IMR-90 (cell line): ENCODE results near the gene TBC1D24. TPM values are rescaled to one million over a fixed set of nuclear protein-coding genes. Genes with fewer than 3 reads are reported as not detected.

ENCODE experiments used
- ATAC-seq: fragments of 200-7000 bp; cut with Tn5 transposase; 2 replicates; pipeline ENCODE4 v1.9.1; 2020; ENCODE audit warnings: low read depth, mild to moderate bottlenecking, moderate library complexity
- BruUV-seq: library from RNA; stranded (reverse); fragments of 400-500 nt; replicated peaks from 2 replicates; lab custom pipeline; 2021; lab: Mats Ljungman, UMichigan
- CTCF ChIA-PET: fragments of 300-600 bp; formaldehyde crosslinking; extraction: SDS; loops from one replicate; lab custom pipeline; 2021; ENCODE audit warnings: antibody characterized with exemption; lab: Yijun Ruan, JAX
- POLR2A ChIA-PET: fragments of 300-600 bp; sonication (Branson Sonifier 250); formaldehyde crosslinking; loops from one replicate; lab custom pipeline; 2022; ENCODE audit warnings: antibody characterized with exemption; ENCODE audit not compliant: unreplicated experiment; lab: Charles Lee
- DNase-seq: peaks from one replicate; pipeline ENCODE4 v3.0.0; 2013
- H2AFZ ChIP-seq: replicated peaks from 2 replicates; pipeline ENCODE3; 2013; ENCODE audit warnings: low read length, mild to moderate bottlenecking; ENCODE audit not compliant: poor library complexity
- H2AK5ac ChIP-seq: 2 replicates; pipeline ENCODE4 v1.6.1; 2013; ENCODE audit warnings: low read depth, low read length, inconsistent platforms
- H2AK9ac ChIP-seq: replicated peaks from 2 replicates; pipeline ENCODE3; 2013; ENCODE audit warnings: mild to moderate bottlenecking, low read depth, low read length, moderate library complexity; ENCODE audit not compliant: poor library complexity
- H2BK120ac ChIP-seq: 2 replicates; pipeline ENCODE4 v1.6.1; 2013; ENCODE audit warnings: low read depth, low read length, inconsistent platforms
- H2BK15ac ChIP-seq: 3 replicates; pipeline ENCODE4 v1.6.1; 2013; ENCODE audit warnings: low read depth, low read length, inconsistent platforms
- H2BK20ac ChIP-seq: 2 replicates; pipeline ENCODE4 v1.6.1; 2013; ENCODE audit warnings: low read depth, mild to moderate bottlenecking, inconsistent platforms, low read length, moderate library complexity
- H2BK5ac ChIP-seq: 2 replicates; pipeline ENCODE4 v1.6.1; 2013; ENCODE audit warnings: mild to moderate bottlenecking, low read depth, low read length, inconsistent platforms; ENCODE audit not compliant: poor library complexity, severe bottlenecking
- H3K14ac ChIP-seq: replicated peaks from 2 replicates; pipeline ENCODE4 v1.6.1; 2013; ENCODE audit warnings: low read depth, low read length, inconsistent platforms
- H3K18ac ChIP-seq: 2 replicates; pipeline ENCODE4 v1.6.1; 2013; ENCODE audit warnings: low read depth, low read length, control low read depth
- H3K23ac ChIP-seq: 2 replicates; pipeline ENCODE4 v1.6.1; 2013; ENCODE audit warnings: low read depth, low read length, inconsistent platforms
- H3K27ac ChIP-seq: 2 replicates; pipeline ENCODE4 v1.5.1; 2013; ENCODE audit warnings: mild to moderate bottlenecking, control low read depth, low read length; ENCODE audit not compliant: insufficient read depth
- H3K27me3 ChIP-seq: 2 replicates; pipeline ENCODE4 v1.6.1; 2013; ENCODE audit warnings: low read length; ENCODE audit not compliant: control insufficient read depth, insufficient read depth
- H3K36me3 ChIP-seq: 2 replicates; pipeline ENCODE4 v1.6.1; 2013; ENCODE audit warnings: low read length, mixed read lengths; ENCODE audit not compliant: control insufficient read depth, insufficient read depth
- H3K4ac ChIP-seq: 2 replicates; pipeline ENCODE4 v1.6.1; 2013; ENCODE audit warnings: low read depth, low read length, inconsistent platforms
- H3K4me1 ChIP-seq: 2 replicates; pipeline ENCODE4 v1.6.1; 2013; ENCODE audit warnings: low read length, mixed read lengths; ENCODE audit not compliant: control insufficient read depth, insufficient read depth
- H3K4me2 ChIP-seq: 2 replicates; pipeline ENCODE4 v1.6.1; 2013; ENCODE audit warnings: low read depth, mild to moderate bottlenecking, control low read depth, low read length, moderate library complexity
- H3K4me3 ChIP-seq: 2 replicates; pipeline ENCODE4 v1.5.1; 2013; ENCODE audit warnings: low read depth, mild to moderate bottlenecking, control low read depth, low read length, moderate library complexity; ENCODE audit not compliant: insufficient read depth
- H3K56ac ChIP-seq: 2 replicates; pipeline ENCODE4 v1.6.1; 2013; ENCODE audit warnings: low read length, inconsistent platforms; ENCODE audit not compliant: insufficient read depth; ENCODE audit errors: extremely low read depth
- H3K79me1 ChIP-seq, 2 experiments: 2 replicates each; pipeline ENCODE4 v1.6.1; 2013; ENCODE audit warnings: low read length in 2 of 2, inconsistent platforms in 1 of 2, low read depth in 1 of 2
- H3K9ac ChIP-seq: 2 replicates; pipeline ENCODE4 v1.6.1; 2013; ENCODE audit warnings: low read depth, low read length, control low read depth
- H3K9me1 ChIP-seq: 2 replicates; pipeline ENCODE4 v1.6.1; 2013; ENCODE audit warnings: low read length, inconsistent platforms; ENCODE audit not compliant: insufficient read depth
- H3K9me3 ChIP-seq: 2 replicates; pipeline ENCODE4 v1.6.1; 2013; ENCODE audit warnings: low read length; ENCODE audit not compliant: control insufficient read depth, insufficient read depth
- H4K20me1 ChIP-seq: 2 replicates; pipeline ENCODE4 v1.6.1; 2013; ENCODE audit warnings: low read length, inconsistent platforms; ENCODE audit not compliant: insufficient read depth
- H4K5ac ChIP-seq: 2 replicates; pipeline ENCODE4 v1.6.1; 2013; ENCODE audit warnings: mild to moderate bottlenecking, low read depth, low read length, control low read depth
- H4K8ac ChIP-seq, 2 experiments: 2 replicates each; pipeline ENCODE4 v1.6.1; 2013; ENCODE audit warnings: low read depth in 2 of 2, low read length in 2 of 2, control low read depth in 1 of 2, inconsistent platforms in 1 of 2
- H4K91ac ChIP-seq: 2 replicates; pipeline ENCODE4 v1.6.1; 2013; ENCODE audit warnings: low read depth, low read length, inconsistent platforms; ENCODE audit not compliant: insufficient read depth
- BHLHE40 ChIP-seq: fragments of 150-350 bp; IDR thresholded peaks from 2 replicates; pipeline ENCODE4 v1.6.1; 2016; ENCODE audit warnings: mild to moderate bottlenecking, low read depth, low read length
- CEBPB ChIP-seq: IDR thresholded peaks from 2 replicates; pipeline ENCODE4 v1.6.1; 2012; ENCODE audit warnings: low read depth, low read length, improper control_type of control experiment
- CHD1 ChIP-seq: IDR thresholded peaks from 2 replicates; pipeline ENCODE4 v1.6.1; 2012; ENCODE audit warnings: low read depth, low read length, improper control_type of control experiment
- FOS ChIP-seq: fragments of 150-350 bp; IDR thresholded peaks from 2 replicates; pipeline ENCODE4 v1.6.1; 2016; ENCODE audit warnings: low read depth, low read length
- MAFK ChIP-seq: IDR thresholded peaks from 2 replicates; pipeline ENCODE4 v1.6.1; 2012; ENCODE audit warnings: low read depth, low read length, improper control_type of control experiment
- MAZ ChIP-seq: IDR thresholded peaks from 2 replicates; pipeline ENCODE4 v1.6.1; 2012; ENCODE audit warnings: low read depth, mild to moderate bottlenecking, low read length, improper control_type of control experiment, moderate library complexity, borderline replicate concordance
- MXI1 ChIP-seq: IDR thresholded peaks from 2 replicates; pipeline ENCODE4 v1.6.1; 2012; ENCODE audit warnings: low read depth, mild to moderate bottlenecking, low read length, moderate library complexity, borderline replicate concordance
- NFE2L2 ChIP-seq: fragments of 150-350 bp; IDR thresholded peaks from 2 replicates; pipeline ENCODE4 v1.6.1; 2016; ENCODE audit warnings: low read depth, mild to moderate bottlenecking, low read length
- POLR2A ChIP-seq: IDR thresholded peaks from 2 replicates; pipeline ENCODE4 v1.6.1; 2012; ENCODE audit warnings: mild to moderate bottlenecking, low read depth, low read length
- RAD21 ChIP-seq: IDR thresholded peaks from 2 replicates; pipeline ENCODE4 v1.6.1; 2012; ENCODE audit warnings: low read length, improper control_type of control experiment
- RCOR1 ChIP-seq: IDR thresholded peaks from 2 replicates; pipeline ENCODE4 v1.6.1; 2012; ENCODE audit warnings: mild to moderate bottlenecking, low read length, improper control_type of control experiment; ENCODE audit not compliant: insufficient replicate concordance
- RFX5 ChIP-seq: IDR thresholded peaks from 2 replicates; pipeline ENCODE4 v1.8.0; 2012; ENCODE audit warnings: low read depth, mild to moderate bottlenecking, low read length, moderate library complexity
- SMC3 ChIP-seq: fragments of 150-350 bp; IDR thresholded peaks from 2 replicates; pipeline ENCODE4 v1.6.1; 2016; ENCODE audit warnings: low read depth, mild to moderate bottlenecking, antibody characterized with exemption, low read length, moderate library complexity
- WGBS, 2 experiments: methylation state at CpG; one replicate each; pipeline versions ENCODE4 v1.1.5 to v1.1.7; 2013; ENCODE audit warnings: missing lambda C conversion rate in 2 of 2; ENCODE audit not compliant: insufficient read length in 1 of 2; ENCODE audit errors: extremely low coverage in 2 of 2; 5-methylcytosine and 5-hydroxymethylcytosine counted together
- dilution Hi-C: fragments of 300-500 bp; cut with HindIII; formaldehyde crosslinking; loops from one replicate; pipeline ENCODE4 v1.14.3; 2018; ENCODE audit warnings: low sequenced_read_pairs; ENCODE audit not compliant: unreplicated experiment
- in situ Hi-C: fragments of 300-500 bp; cut with MboI; formaldehyde crosslinking; loops from 3 replicates; pipeline ENCODE4 v1.14.3; 2019; ENCODE audit warnings: low sequenced_read_pairs, inconsistent platforms, mixed read lengths
- intact Hi-C: fragments of 100-400 bp; cut with micrococcal nuclease; formaldehyde crosslinking; loops from 2 replicates; pipeline ENCODE4 v1.10.0; 2022
- polyA plus RNA-seq, 3 experiments: library from polyadenylated mRNA; depleted of rRNA; stranded (reverse); fragments of >200 nt; gene quantifications; 2 replicates each; pipeline ENCODE4 v1.2.3, GENCODE V29; 2012; ENCODE audit warnings: low replicate concordance in 1 of 3
- total RNA-seq: library from RNA; depleted of rRNA; stranded (reverse); fragments of >200 nt; gene quantifications from 2 replicates; pipeline ENCODE4 v1.2.3, GENCODE V29; 2012
- TF ChIP-seq, protein P1 (sequence below): conservative IDR thresholded peaks from 2 replicates; pipeline ENCODE4 v1.5.1; 2012; ENCODE audit warnings: mild to moderate bottlenecking, low read depth, low read length, improper control_type of control experiment
- TF ChIP-seq, protein P2 (sequence below): fragments of 150-350 bp; IDR thresholded peaks from 2 replicates; pipeline ENCODE4 v1.6.1; 2016; ENCODE audit warnings: low read depth, mild to moderate bottlenecking, low read length, moderate library complexity, borderline replicate concordance
- TF ChIP-seq, protein P3 (sequence below): fragments of 150-350 bp; IDR thresholded peaks from 2 replicates; pipeline ENCODE4 v1.6.1; 2017; ENCODE audit warnings: mild to moderate bottlenecking, antibody characterized with exemption, low read length, low read depth

TBC1D24 gene
- total and polyA plus RNA-seq, 2 of the 4 experiments (the other 2 are of a cell fraction) = 7.5 to 13.4 TPM

DNA sequence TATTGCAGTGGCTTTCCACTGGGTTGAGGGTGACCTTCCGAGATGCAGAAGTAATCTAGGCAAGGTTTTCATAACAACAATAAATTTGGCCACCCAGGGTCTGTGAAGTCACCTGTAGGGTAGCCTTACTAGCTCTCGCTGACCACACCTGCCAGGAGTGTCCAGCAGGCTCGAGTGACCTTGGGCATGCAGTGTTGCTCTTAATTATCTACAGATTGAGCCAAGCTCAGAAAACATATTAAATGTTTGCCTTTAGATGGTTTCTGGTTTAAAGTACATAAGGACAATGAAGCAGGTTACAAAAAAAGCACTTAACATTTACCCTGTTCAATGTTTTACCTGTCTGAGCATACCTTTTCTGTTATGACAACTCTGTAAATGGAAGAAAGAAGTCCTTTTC, 1.8 kb downstream of the TBC1D24 start:
- H3K23ac ChIP-seq = no peak overlapping the region
- H2AFZ ChIP-seq = no peak overlapping the region
- intact Hi-C loops = no loop called here
- no peak overlapping the region for H4K5ac ChIP-seq
- H3K4me2 ChIP-seq = no peak overlapping the region
- no peak overlapping the region for H3K9ac ChIP-seq
- peaks cover 11 to 64% of the 10 kb centered on the region in 2 experiments; a peak in 3 of 4 replicates for H3K79me1 ChIP-seq
- no peak overlapping the region for H3K27ac ChIP-seq
- no peaks in the 10 kb centered on the region for H3K27me3 ChIP-seq
- in situ Hi-C loops = no loop called here
- H2BK20ac ChIP-seq = no peak overlapping the region
- 100% methylated on average over 1 of the region's 3 CpGs; no CpG with 5 or more reads in 1 of the 2 experiments for WGBS, 2 experiments
- H2AK5ac ChIP-seq = no peak overlapping the region
- H3K14ac ChIP-seq = no peak overlapping the region
- no peaks in the 10 kb centered on the region for H3K36me3 ChIP-seq
- H3K4me3 ChIP-seq = no peak overlapping the region
- H3K4me1 ChIP-seq = peaks cover 8% of the 10 kb centered on the region
- ChIA-PET CTCF (no interaction called here), POLR2A (no interaction called here)
- H4K91ac ChIP-seq = no peak overlapping the region
- no peak overlapping the region for H4K8ac ChIP-seq
- no peaks in the 10 kb centered on the region; the same call in 1 of the 2 replicates for H3K9me1 ChIP-seq
- DNase-seq (no peak), ATAC-seq (no peak)
- H4K20me1 ChIP-seq = peaks cover 28% of the 10 kb centered on the region
- H3K4ac ChIP-seq = no peak overlapping the region
- H2BK5ac ChIP-seq = no peak overlapping the region
- H2AK9ac ChIP-seq = no peak overlapping the region
- H2BK120ac ChIP-seq = no peak overlapping the region
- dilution Hi-C loops = no loop called here
- no peaks in the 10 kb centered on the region for H3K9me3 ChIP-seq
- TF ChIP-seq RFX5 (no peak), RAD21 (no peak), SMC3 (no peak), MAZ (no peak), CEBPB (no peak), NFE2L2 (no peak), POLR2A (no peak), CHD1 (no peak), BHLHE40 (no peak), FOS (no peak), RCOR1 (no peak), MAFK (no peak), MXI1 (no peak)
- TF ChIP-seq, protein P1, sequence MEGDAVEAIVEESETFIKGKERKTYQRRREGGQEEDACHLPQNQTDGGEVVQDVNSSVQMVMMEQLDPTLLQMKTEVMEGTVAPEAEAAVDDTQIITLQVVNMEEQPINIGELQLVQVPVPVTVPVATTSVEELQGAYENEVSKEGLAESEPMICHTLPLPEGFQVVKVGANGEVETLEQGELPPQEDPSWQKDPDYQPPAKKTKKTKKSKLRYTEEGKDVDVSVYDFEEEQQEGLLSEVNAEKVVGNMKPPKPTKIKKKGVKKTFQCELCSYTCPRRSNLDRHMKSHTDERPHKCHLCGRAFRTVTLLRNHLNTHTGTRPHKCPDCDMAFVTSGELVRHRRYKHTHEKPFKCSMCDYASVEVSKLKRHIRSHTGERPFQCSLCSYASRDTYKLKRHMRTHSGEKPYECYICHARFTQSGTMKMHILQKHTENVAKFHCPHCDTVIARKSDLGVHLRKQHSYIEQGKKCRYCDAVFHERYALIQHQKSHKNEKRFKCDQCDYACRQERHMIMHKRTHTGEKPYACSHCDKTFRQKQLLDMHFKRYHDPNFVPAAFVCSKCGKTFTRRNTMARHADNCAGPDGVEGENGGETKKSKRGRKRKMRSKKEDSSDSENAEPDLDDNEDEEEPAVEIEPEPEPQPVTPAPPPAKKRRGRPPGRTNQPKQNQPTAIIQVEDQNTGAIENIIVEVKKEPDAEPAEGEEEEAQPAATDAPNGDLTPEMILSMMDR = no peak
- TF ChIP-seq, protein P2, sequence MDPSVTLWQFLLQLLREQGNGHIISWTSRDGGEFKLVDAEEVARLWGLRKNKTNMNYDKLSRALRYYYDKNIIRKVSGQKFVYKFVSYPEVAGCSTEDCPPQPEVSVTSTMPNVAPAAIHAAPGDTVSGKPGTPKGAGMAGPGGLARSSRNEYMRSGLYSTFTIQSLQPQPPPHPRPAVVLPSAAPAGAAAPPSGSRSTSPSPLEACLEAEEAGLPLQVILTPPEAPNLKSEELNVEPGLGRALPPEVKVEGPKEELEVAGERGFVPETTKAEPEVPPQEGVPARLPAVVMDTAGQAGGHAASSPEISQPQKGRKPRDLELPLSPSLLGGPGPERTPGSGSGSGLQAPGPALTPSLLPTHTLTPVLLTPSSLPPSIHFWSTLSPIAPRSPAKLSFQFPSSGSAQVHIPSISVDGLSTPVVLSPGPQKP = no peak
- TF ChIP-seq, protein P3, sequence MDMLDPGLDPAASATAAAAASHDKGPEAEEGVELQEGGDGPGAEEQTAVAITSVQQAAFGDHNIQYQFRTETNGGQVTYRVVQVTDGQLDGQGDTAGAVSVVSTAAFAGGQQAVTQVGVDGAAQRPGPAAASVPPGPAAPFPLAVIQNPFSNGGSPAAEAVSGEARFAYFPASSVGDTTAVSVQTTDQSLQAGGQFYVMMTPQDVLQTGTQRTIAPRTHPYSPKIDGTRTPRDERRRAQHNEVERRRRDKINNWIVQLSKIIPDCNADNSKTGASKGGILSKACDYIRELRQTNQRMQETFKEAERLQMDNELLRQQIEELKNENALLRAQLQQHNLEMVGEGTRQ = no peak
- no peak overlapping the region for H3K18ac ChIP-seq
- H3K56ac ChIP-seq = no peak overlapping the region
- H2BK15ac ChIP-seq = no peak overlapping the region
- BruUV-seq = no TSS peak
